SK-N-SH (cell line): ENCODE data around the gene DNAJB8. TPM values are rescaled to one million over a fixed set of nuclear protein-coding genes. Genes with fewer than 3 reads are reported as not detected.

ENCODE experiments used
- CTCF ChIA-PET: fragments of 300-600, 350-600 bp; formaldehyde crosslinking; extraction: SDS; loops from one replicate; lab custom pipeline; 2021; lab: Yijun Ruan, JAX
- POLR2A ChIA-PET: fragments of 350-600 bp; sonication (Branson Sonifier 250); formaldehyde crosslinking; extraction: SDS; loops from one replicate; lab custom pipeline; 2020; ENCODE audit warnings: antibody characterized with exemption, inconsistent platforms; lab: Yijun Ruan, JAX
- DNase-seq: peaks from one replicate; pipeline ENCODE4 v3.0.0; 2012
- H2AFZ ChIP-seq: fragments of 200-600 bp; sonication (generic); 2 replicates; pipeline ENCODE4 v1.8.1; 2016; ENCODE audit warnings: antibody characterized with exemption, mild to moderate bottlenecking, low read depth
- H3F3A ChIP-seq: fragments of 200-600 bp; sonication (generic); replicated peaks from 2 replicates; pipeline ENCODE3; 2016; ENCODE audit warnings: antibody characterized with exemption, mild to moderate bottlenecking; ENCODE audit not compliant: insufficient read depth
- H3K27ac ChIP-seq, 2 experiments: fragments of 200-500 bp in 1 of 2; fragments of 200-600 bp in 1 of 2; sonication (Bioruptor generic) in 1 of 2; sonication (generic), shearing (Covaris generic) in 1 of 2; 2 replicates each; pipeline versions ENCODE4 v1.5.1 to v1.6.1; 2014 to 2016; ENCODE audit warnings: low read depth in 2 of 2, inconsistent platforms in 1 of 2, low read length in 1 of 2, mild to moderate bottlenecking in 1 of 2, mixed read lengths in 1 of 2
- H3K27me3 ChIP-seq: fragments of 200-600 bp; sonication (generic), shearing (Covaris generic); 2 replicates; pipeline ENCODE4 v1.6.1; 2016; ENCODE audit warnings: mixed run types; ENCODE audit not compliant: insufficient read depth
- H3K36me3 ChIP-seq, 2 experiments: fragments of 200-500 bp in 1 of 2; fragments of 200-600 bp in 1 of 2; sonication (Bioruptor generic) in 1 of 2; sonication (generic) in 1 of 2; replicated peaks in 1 of 2; 2 replicates each; pipeline versions ENCODE3 to v1.5.1; 2014 to 2016; ENCODE audit warnings: low read length in 1 of 2, mild to moderate bottlenecking in 1 of 2; ENCODE audit not compliant: insufficient read depth in 2 of 2, control insufficient read depth in 1 of 2
- H3K4me1 ChIP-seq, 2 experiments: fragments of 200-500 bp in 1 of 2; fragments of 200-600 bp in 1 of 2; sonication (Bioruptor generic) in 1 of 2; sonication (generic), shearing (Covaris generic) in 1 of 2; 2 replicates each; pipeline versions ENCODE4 v1.5.1 to v1.6.1; 2014 to 2016; ENCODE audit warnings: low read depth in 1 of 2, low read length in 1 of 2, mixed run types in 1 of 2; ENCODE audit not compliant: insufficient read depth in 2 of 2, control insufficient read depth in 1 of 2
- H3K4me2 ChIP-seq: fragments of 200-600 bp; sonication (generic), shearing (Covaris generic); 2 replicates; pipeline ENCODE4 v1.6.1; 2017; ENCODE audit warnings: mixed run types
- H3K4me3 ChIP-seq, 2 experiments: fragments of 200-500 bp in 1 of 2; fragments of 200-600 bp in 1 of 2; sonication (Bioruptor generic) in 1 of 2; sonication (generic), shearing (Covaris generic) in 1 of 2; 2 replicates each; pipeline versions ENCODE4 v1.5.1 to v1.8.1; 2014 to 2016; ENCODE audit warnings: low read depth in 2 of 2, inconsistent platforms in 1 of 2, low read length in 1 of 2, mild to moderate bottlenecking in 1 of 2, mixed read lengths in 1 of 2, moderate library complexity in 1 of 2
- H3K79me2 ChIP-seq: fragments of 200-600 bp; sonication (generic); 2 replicates; pipeline ENCODE4 v1.8.1; 2017; ENCODE audit warnings: mild to moderate bottlenecking; ENCODE audit not compliant: insufficient read depth
- H3K9ac ChIP-seq: fragments of 200-600 bp; sonication (generic); 2 replicates; pipeline ENCODE4 v1.6.1; 2017; ENCODE audit warnings: mixed run types
- H3K9me2 ChIP-seq: fragments of 200-600 bp; sonication (generic); 2 replicates; pipeline ENCODE4 v1.6.1; 2017; ENCODE audit warnings: mixed run types
- H3K9me3 ChIP-seq: fragments of 200-600 bp; sonication (generic); 2 replicates; pipeline ENCODE4 v1.6.1; 2017; ENCODE audit warnings: mixed run types, mild to moderate bottlenecking, moderate library complexity
- H4K20me1 ChIP-seq: fragments of 200-600 bp; sonication (generic); 2 replicates; pipeline ENCODE4 v1.6.1; 2017; ENCODE audit warnings: mild to moderate bottlenecking, mixed run types; ENCODE audit not compliant: insufficient read depth
- CHD2 ChIP-seq: fragments of 150-350 bp; IDR thresholded peaks from 2 replicates; pipeline ENCODE4 v1.6.1; 2018; ENCODE audit warnings: low read length; ENCODE audit not compliant: partially characterized antibody
- EP300 ChIP-seq, 2 experiments: IDR thresholded peaks; 2 replicates each; pipeline versions ENCODE4 v1.4.0 to v1.6.1; 2012; ENCODE audit warnings: borderline replicate concordance in 1 of 2, low read depth in 1 of 2, low read length in 1 of 2
- EZH2phosphoT487 ChIP-seq: fragments of 200-600 bp; sonication (generic); IDR thresholded peaks from 2 replicates; pipeline ENCODE4 v1.6.1; 2017; ENCODE audit warnings: low read depth, mixed run types, mild to moderate bottlenecking, antibody characterized with exemption, moderate library complexity, borderline replicate concordance
- FOSL2 ChIP-seq: IDR thresholded peaks from 2 replicates; pipeline ENCODE4 v1.4.0; 2012; ENCODE audit warnings: low read depth, mild to moderate bottlenecking, moderate library complexity, borderline replicate concordance
- FOXJ3 ChIP-seq: sonication (generic); formaldehyde crosslinking; IDR thresholded peaks from 2 replicates; pipeline ENCODE4 v1.5.1; 2020; ENCODE audit warnings: mild to moderate bottlenecking, missing genetic modification reagents
- FOXM1 ChIP-seq: IDR thresholded peaks from 2 replicates; pipeline ENCODE4 v1.4.0; 2012; ENCODE audit warnings: low read depth, mild to moderate bottlenecking
- GABPA ChIP-seq: IDR thresholded peaks from 2 replicates; pipeline ENCODE4 v1.4.0; 2012; ENCODE audit warnings: low read depth, mild to moderate bottlenecking
- GATA2 ChIP-seq: sonication (generic); formaldehyde crosslinking; IDR thresholded peaks from 2 replicates; pipeline ENCODE4 v1.5.0; 2020; ENCODE audit warnings: mild to moderate bottlenecking, missing genetic modification reagents
- IRF3 ChIP-seq: fragments of 150-350 bp; IDR thresholded peaks from 2 replicates; pipeline ENCODE4 v1.6.1; 2016; ENCODE audit warnings: mild to moderate bottlenecking, low read depth, low read length
- JUND ChIP-seq: IDR thresholded peaks from 2 replicates; pipeline ENCODE4 v1.4.0; 2012
- MEF2A ChIP-seq: IDR thresholded peaks from 2 replicates; pipeline ENCODE4 v1.4.0; 2012; ENCODE audit warnings: low read depth, borderline replicate concordance
- NFIC ChIP-seq: IDR thresholded peaks from 2 replicates; pipeline ENCODE4 v1.4.0; 2012; ENCODE audit warnings: borderline replicate concordance
- NRF1 ChIP-seq: IDR thresholded peaks from 2 replicates; pipeline ENCODE4 v1.6.1; 2012; ENCODE audit warnings: low read depth, mild to moderate bottlenecking, low read length
- POLR2AphosphoS5 ChIP-seq: IDR thresholded peaks from 2 replicates; pipeline ENCODE4 v1.6.1; 2012; ENCODE audit warnings: low read depth, low read length
- RAD21 ChIP-seq: IDR thresholded peaks from 2 replicates; pipeline ENCODE4 v1.6.1; 2012; ENCODE audit warnings: mild to moderate bottlenecking, low read length
- RCOR1 ChIP-seq: fragments of 150-350 bp; IDR thresholded peaks from 2 replicates; pipeline ENCODE4 v1.6.1; 2017; ENCODE audit warnings: antibody characterized with exemption, low read length
- REST ChIP-seq: IDR thresholded peaks from 2 replicates; pipeline ENCODE4 v1.6.1; 2012; ENCODE audit warnings: mild to moderate bottlenecking, low read depth, low read length, moderate library complexity
- RFX5 ChIP-seq: IDR thresholded peaks from 2 replicates; pipeline ENCODE4 v1.6.1; 2012; ENCODE audit warnings: mild to moderate bottlenecking, improper control_type of control experiment, low read length
- RXRA ChIP-seq: IDR thresholded peaks from 2 replicates; pipeline ENCODE4 v1.4.0; 2012; ENCODE audit warnings: low read depth, mild to moderate bottlenecking, borderline replicate concordance
- SMC3 ChIP-seq: IDR thresholded peaks from 2 replicates; pipeline ENCODE4 v1.6.1; 2012; ENCODE audit warnings: low read depth, low read length, improper control_type of control experiment
- TAF1 ChIP-seq: IDR thresholded peaks from 2 replicates; pipeline ENCODE4 v1.6.1; 2012; ENCODE audit warnings: low read depth, mild to moderate bottlenecking, low read length, moderate library complexity, borderline replicate concordance
- TEAD4 ChIP-seq: IDR thresholded peaks from 2 replicates; pipeline ENCODE4 v1.4.0; 2012; ENCODE audit warnings: mild to moderate bottlenecking, borderline replicate concordance; ENCODE audit not compliant: insufficient read depth
- YY1 ChIP-seq: IDR thresholded peaks from 2 replicates; pipeline ENCODE4 v1.4.0; 2012; ENCODE audit warnings: low read depth, mild to moderate bottlenecking
- WGBS: methylation state at CpG from one replicate; pipeline ENCODE4 v1.1.6; 2017; ENCODE audit warnings: low lambda C conversion rate; 5-methylcytosine and 5-hydroxymethylcytosine counted together
- polyA plus RNA-seq, 3 experiments: library from polyadenylated mRNA; depleted of rRNA; stranded (reverse); fragments of >200 nt; gene quantifications; 2 replicates each; pipeline ENCODE4 v1.2.3, GENCODE V29; 2012
- TF ChIP-seq, protein P1 (sequence below): IDR thresholded peaks from 2 replicates; pipeline ENCODE4 v1.4.0; 2012; ENCODE audit warnings: low read depth

The DNAJB8 gene
- polyA plus RNA-seq, 1 of the 3 experiments (the other 2 are of a cell fraction), result not detected

- POLR2A ChIA-PET, result no interaction called here
- no peaks in the 10 kb centered on the region for H3K9me2 ChIP-seq
- H3K4me1 ChIP-seq, result peaks cover 0 to 14% of the 10 kb centered on the region in 2 experiments; a peak in 1 of 4 replicates
- H3F3A ChIP-seq, result no peaks in the 10 kb centered on the region
- H3K4me3 ChIP-seq, result no peak overlapping the region
- H4K20me1 ChIP-seq, result no peaks in the 10 kb centered on the region
- no peak overlapping the region for H3K4me2 ChIP-seq
- H3K27me3 ChIP-seq, result no peaks in the 10 kb centered on the region
- H3K27ac ChIP-seq, result no peak overlapping the region
- TF ChIP-seq FOXJ3 (CRISPR knock-in tag), result no peak
- no peak for TF ChIP-seq TEAD4
- TF ChIP-seq NRF1, result no peak
- no peak for TF ChIP-seq IRF3
- TF ChIP-seq GABPA, result no peak
- no peak for TF ChIP-seq RXRA
- TF ChIP-seq NFIC, result no peak
- TF ChIP-seq GATA2 (CRISPR knock-in tag), result no peak
- no peak for TF ChIP-seq FOXM1
- TF ChIP-seq, protein P1, sequence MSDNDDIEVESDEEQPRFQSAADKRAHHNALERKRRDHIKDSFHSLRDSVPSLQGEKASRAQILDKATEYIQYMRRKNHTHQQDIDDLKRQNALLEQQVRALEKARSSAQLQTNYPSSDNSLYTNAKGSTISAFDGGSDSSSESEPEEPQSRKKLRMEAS, result no peak
- no peak for TF ChIP-seq EZH2phosphoT487
- no peak for TF ChIP-seq RFX5
- TF ChIP-seq CHD2, result no peak
- no peak for TF ChIP-seq TAF1
- no peak for TF ChIP-seq SMC3
- no peak for TF ChIP-seq EP300 (IDR thresholded peaks at IDR 0.05; ENCODE audit: borderline replicate concordance in 1 of 2, low read depth in 1 of 2, low read length in 1 of 2)
- TF ChIP-seq RCOR1, result no peak
- no peak for TF ChIP-seq MEF2A
- TF ChIP-seq FOSL2, result no peak
- TF ChIP-seq POLR2AphosphoS5, result no peak
- H3K9me3 ChIP-seq, result no peaks in the 10 kb centered on the region; the same call in 1 of the 2 replicates
- H3K36me3 ChIP-seq, result no peaks in the 10 kb centered on the region
- no peak for DNase-seq
- H3K79me2 ChIP-seq, result no peaks in the 10 kb centered on the region
- H3K9ac ChIP-seq, result no peak overlapping the region
- H2AFZ ChIP-seq, result no peak overlapping the region
- 38% methylated on average over 1 of the region's 1 CpG for WGBS
- CTCF ChIA-PET, result interaction anchor here (1.5 kb wide), 1 partner anchor 51 kb away, joined by 4 read pairs; no protein-coding TSS in a partner anchor
These were observed 49.3 kb upstream of the DNAJB8 start for GRCh38 chr3:128515967-128516366.

GRCh38 chr3:128508852-128509251 is 42.2 kb upstream of the DNAJB8 start:
- Histone ChIP-seq H3K9me3 (no peaks in the 10 kb centered on the region), H3K36me3 (no peaks in the 10 kb centered on the region), H2AFZ (no peak overlapping the region), H3K79me2 (no peaks in the 10 kb centered on the region), H3K4me1 (no peaks in the 10 kb centered on the region), H3K27ac (no peak overlapping the region), H3K4me2 (no peak overlapping the region), H4K20me1 (no peaks in the 10 kb centered on the region), H3K4me3 (no peak overlapping the region), H3F3A (no peaks in the 10 kb centered on the region), H3K27me3 (no peaks in the 10 kb centered on the region), H3K9me2 (no peaks in the 10 kb centered on the region), H3K9ac (no peak overlapping the region)
- DNase-seq, result no peak
- ChIA-PET CTCF (interaction anchor here (0.6 to 1.5 kb wide), 3 partner anchors 12 to 97 kb away, joined by 3 to 5 read pairs (median 3); no protein-coding TSS in a partner anchor), POLR2A (no interaction called here)
- TF ChIP-seq JUND, result no peak
- TF ChIP-seq, protein P1, result no peak
- TF ChIP-seq NRF1, result no peak
- TF ChIP-seq RAD21, result no peak
- no peak for TF ChIP-seq TEAD4
- TF ChIP-seq CHD2, result no peak
- no peak for TF ChIP-seq REST
- no peak for TF ChIP-seq YY1
- no peak for TF ChIP-seq RXRA
- no peak for TF ChIP-seq NFIC
- WGBS, result 70% methylated on average over 3 of the region's 5 CpGs
